ENCODE measurements around the gene VDAC2.
"Not testable (repeated sequence)": the region's sequence is repeated elsewhere in the genome, so short reads cannot be mapped to it uniquely, and the experiment has no call there.

The VDAC2 gene, protein sequence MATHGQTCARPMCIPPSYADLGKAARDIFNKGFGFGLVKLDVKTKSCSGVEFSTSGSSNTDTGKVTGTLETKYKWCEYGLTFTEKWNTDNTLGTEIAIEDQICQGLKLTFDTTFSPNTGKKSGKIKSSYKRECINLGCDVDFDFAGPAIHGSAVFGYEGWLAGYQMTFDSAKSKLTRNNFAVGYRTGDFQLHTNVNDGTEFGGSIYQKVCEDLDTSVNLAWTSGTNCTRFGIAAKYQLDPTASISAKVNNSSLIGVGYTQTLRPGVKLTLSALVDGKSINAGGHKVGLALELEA

DNA sequence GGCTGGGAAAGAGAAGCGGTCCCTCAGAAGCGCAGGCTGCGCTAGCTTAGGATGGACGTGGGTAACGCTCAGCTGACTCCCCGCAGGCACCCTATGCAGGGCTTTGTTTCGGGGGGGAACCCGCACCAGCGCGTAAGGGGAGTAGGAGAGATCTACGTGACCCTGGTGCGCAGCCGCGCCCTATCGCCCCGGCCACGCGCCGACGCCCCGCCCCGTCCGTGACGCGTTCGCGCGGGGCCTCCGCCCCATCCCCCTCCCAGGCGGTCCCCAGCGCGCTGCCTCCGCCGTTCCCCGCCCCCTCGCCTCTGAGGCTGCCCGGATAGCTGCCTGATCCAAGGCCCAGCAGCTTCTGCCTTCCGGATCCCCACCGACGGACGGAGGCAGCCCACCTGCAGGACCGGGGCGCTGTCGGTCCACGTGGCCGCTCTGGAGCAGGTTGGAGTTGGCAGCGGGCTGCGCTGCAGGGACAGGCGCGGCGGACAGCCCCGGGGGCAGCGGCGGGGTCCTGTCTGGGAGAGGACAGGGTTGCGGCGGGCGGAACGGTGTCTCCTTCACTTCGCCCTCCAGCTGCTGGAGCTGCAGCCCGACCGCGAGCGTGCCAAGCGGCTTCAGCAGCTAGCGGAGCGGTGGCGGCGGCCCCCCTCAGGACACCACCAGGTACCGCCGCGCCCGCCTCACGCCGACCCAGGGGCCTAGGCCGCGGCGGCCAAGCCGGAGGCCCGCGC, at the start of gene VDAC2:
Gene VDAC2 (plus strand): TSS at position 515 of the 725 bp plus-strand sequence. CDS start 363 bp downstream, outside the sequence.
- DNase-seq (ENCODE audit: low read depth in 2 of 2) = peak; percentile 91 to 92

DNA sequence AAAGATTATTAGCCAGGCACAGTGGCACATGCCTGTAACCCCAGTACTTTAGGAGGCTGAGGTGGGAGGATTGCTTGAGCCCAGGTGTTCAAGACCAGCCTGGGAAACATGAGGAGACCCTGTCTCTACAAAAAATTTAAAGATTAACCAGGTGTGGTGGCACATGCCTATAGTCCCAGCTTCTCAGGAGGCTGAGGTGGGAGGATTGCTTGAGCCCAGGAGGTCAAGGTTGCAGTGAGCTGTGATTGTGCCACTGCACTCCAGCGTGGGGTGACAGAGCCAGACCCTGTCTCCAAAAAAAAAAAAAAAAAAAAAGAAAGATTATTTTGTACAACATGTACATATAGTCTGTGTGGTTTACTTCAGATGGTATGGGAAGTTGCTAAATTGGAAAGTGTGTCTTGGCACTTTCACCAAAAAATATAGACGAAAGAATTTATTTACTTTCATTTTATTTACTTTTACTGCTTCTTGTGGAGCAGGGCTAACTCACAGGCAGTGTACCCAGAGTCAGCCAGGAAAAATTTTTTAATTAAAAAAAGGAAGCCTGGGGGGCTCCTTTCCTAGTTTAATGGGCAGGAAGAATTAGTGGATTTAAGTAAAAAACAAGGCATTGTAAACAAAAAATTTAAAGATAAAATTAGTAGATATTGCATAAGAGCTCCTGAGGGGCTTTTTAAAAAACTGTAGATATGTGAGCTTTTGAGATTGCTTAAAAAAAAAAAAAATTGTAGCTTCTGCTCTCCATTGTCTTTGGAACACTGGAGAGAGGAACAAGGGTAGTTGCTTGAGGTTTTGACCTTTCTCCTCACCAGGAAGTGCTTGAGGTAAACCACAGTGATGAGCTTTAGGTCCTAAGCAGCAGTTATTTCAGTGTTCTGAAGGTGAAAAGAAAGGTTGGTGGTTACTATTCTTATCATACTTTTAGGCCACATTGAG, 44.6 kb upstream of the VDAC2 start:
- DNase-seq (ENCODE audit: low read depth in 2 of 2) = no peak

DNA sequence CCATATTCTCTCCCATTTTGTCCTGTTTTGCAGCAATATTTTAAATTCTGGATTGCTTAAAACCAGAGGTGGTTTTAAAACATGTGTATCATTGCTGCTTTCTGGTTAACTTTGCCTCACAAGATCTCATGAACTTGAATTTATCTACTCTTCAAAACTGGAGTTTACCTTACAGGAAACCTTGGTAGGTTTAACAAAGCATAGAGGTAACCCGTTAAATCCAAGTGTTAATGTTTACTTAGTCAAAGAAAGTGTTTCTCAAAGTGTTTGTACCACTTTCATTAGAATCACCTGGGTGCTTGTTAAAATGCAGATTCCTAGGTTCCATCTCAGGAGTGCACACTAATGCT, 44.0 kb upstream of the VDAC2 start:
- no peak for DNase-seq (ENCODE audit: low read depth in 2 of 2)

DNA sequence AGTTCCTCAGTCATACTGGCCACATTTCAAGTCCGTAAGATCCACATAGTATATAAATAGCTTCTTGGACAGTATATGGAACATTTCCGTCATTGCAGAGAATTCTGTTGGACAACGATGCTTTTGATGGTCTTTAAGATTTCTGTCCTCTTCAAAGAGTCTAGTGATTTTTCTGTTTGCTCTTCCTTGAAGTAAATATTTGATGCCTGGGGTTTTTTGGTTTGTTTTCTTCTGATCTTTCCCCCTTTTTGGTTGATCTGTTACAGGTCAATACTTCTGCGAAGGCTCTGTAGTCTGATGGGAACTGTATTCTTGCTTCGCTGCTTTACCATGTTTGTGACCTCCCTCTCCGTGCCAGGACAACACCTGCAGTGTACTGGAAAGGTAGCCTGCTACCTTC, 42.3 kb upstream of the VDAC2 start:
- DNase-seq (ENCODE audit: low read depth in 2 of 2) = no peak

DNA sequence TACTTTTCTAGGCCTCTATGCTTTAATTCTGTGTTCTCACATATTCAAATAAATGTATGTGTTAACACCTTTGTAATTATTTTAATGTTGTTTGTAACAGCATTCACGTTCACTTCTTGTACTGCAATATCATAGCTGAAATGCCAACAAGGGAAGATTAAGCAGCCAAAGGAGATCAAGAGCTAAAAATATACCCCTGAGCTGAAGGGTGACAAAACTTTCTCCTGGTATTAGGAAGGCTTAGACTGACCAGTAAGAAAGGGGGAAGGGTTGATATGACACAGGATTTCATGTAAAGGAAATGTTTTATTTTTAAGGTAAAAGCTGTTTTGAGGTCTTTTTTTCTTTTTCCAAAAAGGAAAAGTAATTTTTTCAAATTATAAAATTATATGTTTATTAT, 40.4 kb upstream of the VDAC2 start:
- DNase-seq (ENCODE audit: low read depth in 2 of 2) = no peak

DNA sequence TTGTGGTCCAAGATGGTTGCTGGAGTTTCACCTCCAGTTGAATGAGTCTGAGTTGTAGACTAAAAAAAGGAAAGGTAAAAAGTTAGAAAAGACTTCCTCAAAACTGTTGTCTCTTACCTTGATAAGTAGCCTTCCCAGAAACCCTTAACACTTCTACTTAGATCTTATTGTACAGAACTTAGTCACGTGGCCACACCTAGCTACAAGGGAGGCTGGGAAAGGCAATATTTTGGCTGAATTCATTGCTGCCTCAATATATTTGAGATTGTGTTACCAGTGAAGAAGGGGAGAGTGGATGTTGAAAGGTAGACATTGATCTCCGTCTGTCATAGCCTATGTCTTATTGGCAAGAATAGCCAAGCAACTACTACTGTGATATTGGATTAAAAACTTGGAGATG, 35.5 kb upstream of the VDAC2 start:
- DNase-seq (ENCODE audit: low read depth in 2 of 2) = no peak

DNA sequence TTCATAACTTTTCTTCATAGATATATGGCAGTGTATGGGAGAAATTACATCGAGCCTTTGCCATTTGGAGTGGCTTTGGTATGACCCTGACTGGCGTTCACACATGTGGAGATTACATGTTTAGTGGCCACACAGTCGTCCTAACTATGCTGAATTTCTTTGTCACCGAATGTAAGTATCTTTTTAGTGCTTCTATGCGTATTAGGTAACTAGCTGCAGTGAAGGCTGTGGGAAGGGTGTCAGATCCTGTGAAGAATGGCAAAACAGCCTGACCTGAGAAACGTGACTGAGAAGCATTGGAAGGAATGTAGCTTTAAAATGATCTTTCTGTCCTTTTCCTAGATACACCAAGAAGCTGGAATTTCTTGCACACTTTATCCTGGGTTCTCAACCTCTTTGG, 34.5 kb upstream of the VDAC2 start:
- no peak for DNase-seq (ENCODE audit: low read depth in 2 of 2)

DNA sequence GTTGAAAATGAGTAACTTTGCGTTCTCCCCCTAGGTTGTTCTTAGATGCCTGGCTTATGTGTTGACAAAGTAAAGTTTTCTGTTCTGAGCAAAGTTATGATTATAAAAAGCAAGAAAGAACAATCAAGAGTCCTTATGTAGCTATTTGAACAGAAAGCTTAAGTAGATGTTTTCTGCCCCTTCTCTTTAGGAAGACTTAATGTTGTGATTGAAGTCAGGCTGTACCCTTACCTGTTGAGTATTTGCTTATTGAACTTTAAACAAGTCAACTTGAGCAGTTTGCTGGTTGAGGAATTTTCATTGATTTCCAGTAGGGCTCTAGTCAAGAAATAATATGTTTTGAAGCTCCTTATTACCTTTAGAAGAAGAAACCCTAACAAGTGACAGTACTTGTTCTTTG, 33.9 kb upstream of the VDAC2 start:
- DNase-seq (ENCODE audit: low read depth in 2 of 2) = no peak

DNA sequence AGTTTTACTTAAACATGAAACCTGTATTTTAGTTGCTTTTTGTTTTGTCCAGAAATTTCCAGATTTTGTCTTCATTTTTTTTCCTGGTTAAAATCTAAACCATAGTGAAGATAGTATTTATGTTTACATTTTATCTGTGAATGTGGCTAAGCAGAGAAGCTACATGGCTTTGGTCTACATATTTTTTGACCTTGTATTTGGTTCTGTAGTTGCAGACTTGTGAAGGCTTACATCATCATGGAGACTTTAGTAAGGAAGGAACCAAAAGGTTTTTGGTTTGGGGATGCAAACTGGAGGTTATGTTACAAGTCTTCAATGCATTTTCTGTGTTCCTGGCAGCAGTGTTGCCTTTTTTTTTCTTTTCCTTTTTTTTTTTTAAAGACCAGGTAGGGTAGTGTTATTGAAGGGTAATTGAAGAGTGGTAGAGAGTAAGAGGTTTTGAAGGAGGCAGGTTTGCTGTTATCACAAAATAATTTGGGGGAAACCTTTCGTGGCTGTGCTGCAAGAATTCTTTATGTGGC, 30.9 kb upstream of the VDAC2 start:
- DNase-seq (ENCODE audit: low read depth in 2 of 2) = no peak

DNA sequence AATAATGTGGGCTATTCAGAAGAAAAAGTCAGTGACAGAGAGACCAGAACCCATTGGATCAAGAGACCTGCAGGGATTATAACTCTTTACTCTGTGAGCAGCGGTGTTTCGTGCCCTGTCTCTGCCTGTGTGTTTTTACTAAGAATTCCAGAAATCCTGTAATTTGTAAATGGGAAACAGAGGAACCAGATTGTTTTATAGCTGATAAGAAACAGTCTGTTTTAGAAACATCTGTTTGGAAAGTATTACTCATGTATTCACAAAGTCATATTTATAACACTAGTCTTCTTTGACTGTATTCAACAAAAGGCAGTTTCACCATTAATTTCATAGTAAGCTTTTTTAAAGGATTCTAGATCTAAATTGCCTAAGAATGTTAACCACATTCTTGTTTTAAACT, 30.0 kb upstream of the VDAC2 start:
- no peak for DNase-seq (ENCODE audit: low read depth in 2 of 2)

DNA sequence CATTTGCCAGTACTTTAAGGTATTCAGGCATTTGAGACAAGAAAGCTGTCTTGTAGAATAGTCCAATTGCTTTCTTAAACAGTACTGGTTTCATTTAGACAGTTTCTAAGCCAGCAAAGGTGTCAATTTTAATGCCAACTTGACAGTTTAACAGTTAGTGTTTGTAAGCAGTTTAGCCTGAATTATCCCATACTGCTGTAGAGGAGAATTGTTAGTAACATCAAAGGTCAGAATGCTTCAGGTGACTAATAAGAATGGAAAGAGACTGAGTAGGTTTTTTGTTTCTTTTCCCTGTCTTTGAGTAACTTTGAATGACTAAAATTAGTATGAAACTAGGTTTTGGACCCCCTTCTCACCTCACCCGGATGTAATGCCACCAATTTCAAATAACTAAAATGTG, 29.5 kb upstream of the VDAC2 start:
- no peak for DNase-seq (ENCODE audit: low read depth in 2 of 2)

DNA sequence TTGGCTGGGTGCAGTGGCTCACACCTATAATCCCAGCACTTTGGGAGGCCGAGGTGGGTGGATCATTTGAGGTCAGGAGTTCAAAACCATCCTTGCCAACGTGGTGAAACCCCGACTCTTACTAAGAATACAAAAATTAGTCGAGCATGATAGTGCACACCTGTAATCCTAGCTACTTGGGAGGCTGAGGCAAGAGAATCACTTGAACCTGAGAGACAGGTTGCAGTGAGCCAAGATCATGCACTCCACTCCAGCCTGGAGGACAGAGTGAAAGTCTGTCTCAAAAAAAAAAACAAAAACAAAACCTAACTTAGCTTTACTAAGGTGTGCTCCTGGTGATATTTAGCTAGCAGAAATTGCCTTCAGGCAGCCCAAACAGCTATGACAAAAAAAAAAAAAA, 24.3 kb upstream of the VDAC2 start:
- no peak for DNase-seq (ENCODE audit: low read depth in 2 of 2)

DNA sequence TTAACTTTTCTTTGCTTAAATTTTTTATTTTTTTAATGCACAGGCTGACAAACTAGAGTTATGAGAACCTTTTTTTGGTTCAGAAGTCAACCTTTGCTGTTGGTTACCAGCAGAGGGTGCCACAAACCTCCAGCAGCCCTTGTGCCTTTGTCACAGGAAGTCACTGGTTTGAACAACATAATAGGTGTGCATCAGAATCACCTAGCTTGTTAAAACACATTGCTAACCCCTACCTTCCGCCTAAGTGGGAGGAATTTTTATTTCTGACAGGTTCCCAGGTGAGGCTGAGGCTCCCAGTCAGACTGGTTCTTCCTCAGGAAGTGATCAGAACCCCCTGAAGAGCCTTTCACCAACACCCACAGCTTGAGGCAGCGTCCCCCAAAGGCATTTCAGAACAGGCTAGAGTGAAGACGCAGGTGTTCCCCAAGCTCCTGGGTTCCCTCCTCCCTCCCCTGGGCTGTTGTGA, 22.6 kb upstream of the VDAC2 start:
- DNase-seq (ENCODE audit: low read depth in 2 of 2) = peak; percentile 36 to 50

DNA sequence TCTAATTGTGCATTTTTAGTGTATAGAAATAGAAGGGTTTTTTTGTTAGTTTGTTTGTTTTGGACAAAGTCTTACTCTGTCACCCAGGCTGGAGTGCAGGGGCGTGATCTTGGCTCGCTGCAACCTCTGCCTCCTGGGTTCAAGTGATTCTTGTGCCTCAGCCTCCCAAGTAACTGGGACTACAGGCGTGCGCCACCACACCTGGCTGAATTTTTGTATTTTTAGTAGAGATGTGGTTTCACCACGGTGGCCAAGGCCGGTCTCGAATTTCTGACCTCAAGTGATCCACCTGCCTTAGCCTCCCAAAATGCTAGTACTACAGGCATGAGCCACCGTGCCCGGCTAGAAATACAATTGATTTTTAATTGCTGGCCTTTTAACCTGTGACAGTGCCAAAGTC, 22.1 kb upstream of the VDAC2 start:
- DNase-seq (ENCODE audit: low read depth in 2 of 2) = not testable (repeated sequence)

DNA sequence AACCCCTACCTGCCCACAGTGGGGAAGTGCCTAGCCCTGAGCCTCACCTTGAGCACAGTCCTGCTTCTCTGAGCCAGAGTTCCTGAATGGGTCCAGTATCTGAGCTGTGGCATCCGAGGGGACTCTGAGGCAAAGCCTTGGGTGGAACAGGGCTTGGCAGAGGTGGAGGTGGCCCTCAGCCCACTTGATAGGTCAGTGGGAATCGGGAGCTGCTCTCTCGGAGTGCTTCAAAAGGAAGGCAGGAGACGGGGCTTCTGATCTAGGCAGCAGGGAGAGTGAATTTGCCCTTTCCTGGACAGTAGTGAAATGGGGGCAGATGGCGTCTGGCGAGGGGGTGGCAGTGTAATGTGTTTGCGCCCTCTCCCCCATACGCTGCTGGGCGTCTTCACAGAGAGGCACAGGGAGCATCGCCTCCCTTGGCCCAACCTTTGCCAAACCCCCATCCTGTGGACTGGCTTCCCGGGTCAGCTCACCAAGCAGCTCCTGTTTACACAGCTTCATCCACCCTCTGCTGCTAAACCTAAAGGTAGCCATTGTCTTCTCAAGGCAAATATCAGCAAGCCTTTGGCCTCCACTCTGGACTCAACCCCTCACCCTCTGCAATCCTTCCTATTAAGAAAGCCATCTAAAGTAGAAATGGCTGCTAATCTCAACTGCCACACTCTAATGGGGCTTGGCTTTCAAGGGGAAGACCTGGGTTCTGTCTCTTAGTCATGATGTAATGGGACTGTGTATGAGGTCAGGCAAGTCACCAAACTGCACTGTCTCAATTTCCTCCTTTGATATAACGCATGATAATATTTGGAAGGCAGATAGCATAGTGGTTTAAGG, 21.1 kb upstream of the VDAC2 start:
- no peak for DNase-seq (ENCODE audit: low read depth in 2 of 2)

DNA sequence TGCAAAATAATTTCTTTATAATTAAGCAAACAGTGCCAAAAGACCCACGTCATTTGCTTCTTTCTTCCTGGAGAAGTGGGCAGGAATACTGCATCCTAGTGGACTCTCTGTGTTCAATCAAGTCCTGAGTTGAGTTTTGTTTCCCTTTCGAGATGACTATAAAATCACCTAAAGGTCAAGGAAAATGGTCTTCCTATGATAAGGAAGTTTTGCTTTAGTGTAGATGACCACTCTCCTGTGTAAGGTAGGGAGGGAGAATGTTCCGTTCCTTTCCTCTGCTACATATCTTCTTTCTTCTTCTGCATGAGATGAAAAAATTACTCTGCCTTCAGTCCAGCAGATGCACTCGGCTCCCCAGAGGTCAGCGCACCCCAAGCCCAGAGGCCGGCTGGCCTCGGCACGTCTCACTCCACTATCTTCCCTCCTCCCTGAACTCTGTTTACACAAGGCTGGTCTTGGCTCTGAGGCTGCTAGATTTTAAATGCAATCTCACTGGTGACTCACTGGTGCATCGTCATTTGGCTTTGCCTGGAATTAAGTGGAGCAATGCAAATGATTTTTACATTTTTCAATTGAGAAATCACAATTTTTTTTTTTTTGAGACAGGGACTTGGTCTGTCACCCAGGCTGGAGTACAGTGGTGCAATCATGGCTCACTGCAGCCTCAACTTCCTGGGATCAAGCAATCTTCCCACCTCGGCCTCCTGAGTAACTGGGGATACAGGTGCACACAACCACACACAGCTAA, 18.6 kb upstream of the VDAC2 start:
- DNase-seq (ENCODE audit: low read depth in 2 of 2) = no peak

DNA sequence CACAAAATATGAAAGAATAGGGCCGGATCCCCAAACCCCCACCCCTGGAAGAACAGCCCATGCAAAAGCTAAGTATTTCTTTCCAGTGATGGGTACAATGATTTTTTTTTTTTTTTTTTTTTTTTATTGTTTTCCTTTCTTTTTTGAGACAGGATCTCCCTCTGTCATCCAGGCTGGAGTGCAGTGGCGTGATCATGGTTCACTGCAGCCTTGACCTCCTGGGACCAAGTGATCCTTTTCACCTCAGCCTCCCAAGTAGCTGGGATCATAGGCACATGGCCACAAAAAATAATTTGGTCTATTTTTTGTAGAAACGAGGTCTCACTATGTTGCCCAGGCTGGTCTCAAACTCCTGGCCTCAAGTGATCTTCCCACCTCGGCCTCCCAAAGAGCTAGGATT, 16.0 kb upstream of the VDAC2 start:
- DNase-seq (ENCODE audit: low read depth in 2 of 2) = not testable (repeated sequence)

DNA sequence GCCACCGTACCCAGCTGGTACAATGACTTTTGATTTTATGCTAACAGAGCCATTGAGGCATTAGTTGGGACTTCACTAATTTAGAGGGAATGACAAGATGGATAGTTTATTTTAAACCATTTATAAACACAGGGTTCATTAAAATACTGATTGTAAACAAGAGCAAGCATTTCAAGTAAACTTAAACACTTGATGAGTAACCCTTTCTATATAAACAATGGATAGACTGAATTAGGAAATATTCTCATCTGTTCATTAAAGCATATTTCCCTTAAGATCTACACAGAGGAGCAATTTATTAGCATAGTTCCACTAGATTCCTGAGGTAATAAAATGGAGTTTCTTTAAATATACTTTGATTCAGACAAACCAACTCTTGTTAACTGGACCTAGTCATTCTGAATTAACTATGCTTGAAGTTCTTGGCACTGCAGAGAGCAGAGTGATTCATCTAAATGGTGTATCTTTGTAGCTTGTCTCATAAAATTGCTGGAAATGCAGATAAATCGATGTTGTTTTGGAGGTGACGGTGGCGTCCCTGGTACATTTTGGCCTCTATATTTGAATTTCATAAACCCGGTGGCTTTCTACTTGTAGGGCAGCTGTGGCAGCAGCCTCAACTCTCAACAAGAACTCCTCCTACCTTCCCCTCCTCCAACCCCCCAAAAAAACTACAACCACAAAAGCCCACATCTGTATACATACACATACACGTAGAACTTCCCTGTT, 15.4 kb upstream of the VDAC2 start:
- DNase-seq (ENCODE audit: low read depth in 2 of 2) = no peak

DNA sequence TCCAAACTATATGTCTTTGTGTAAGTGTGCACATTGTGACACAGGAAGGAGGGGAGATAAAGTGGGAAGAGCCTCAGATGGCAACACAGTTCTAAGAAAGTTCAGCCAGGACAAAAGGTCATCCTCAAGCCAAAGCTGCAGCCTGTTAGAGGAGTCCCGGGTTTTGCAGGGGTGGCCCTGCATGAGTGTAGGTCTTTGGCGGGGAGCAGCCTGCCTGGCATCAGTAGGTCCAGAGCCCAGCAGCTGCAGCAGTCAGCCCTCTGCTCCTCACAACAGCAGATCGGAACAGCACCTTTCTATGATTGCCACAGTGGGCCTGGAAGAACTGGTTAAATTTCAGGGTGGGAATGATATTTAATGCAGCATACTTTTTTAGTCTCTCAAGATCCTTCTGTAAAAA, 13.5 kb upstream of the VDAC2 start:
- DNase-seq (ENCODE audit: low read depth in 2 of 2) = no peak

DNA sequence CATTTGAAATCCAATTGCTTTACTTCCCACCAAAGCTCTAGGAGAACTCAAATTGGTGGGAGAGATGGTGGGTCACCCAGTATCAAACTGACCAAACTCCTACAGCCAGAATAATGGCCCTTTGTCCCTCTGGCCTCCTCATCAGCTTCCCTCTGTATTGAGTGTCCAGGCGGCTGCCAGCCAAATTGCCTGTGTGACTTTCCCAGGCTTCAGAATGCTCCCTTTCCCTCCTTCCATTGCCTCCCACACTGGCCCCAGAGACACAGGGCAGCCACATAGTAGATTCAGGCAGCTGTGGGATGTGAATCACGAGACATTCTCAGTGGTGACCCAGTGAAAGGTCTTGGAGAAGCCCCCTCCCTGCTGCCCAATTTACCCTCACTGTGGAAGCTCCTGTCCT, 12.7 kb upstream of the VDAC2 start:
- no peak for DNase-seq (ENCODE audit: low read depth in 2 of 2)

Data from stimulated activated CD8-positive, alpha-beta memory T cell treated with anti-CD3 and anti-CD28 coated beads, Interleukin-7, amount 100 ng/mL, for 1 hour (primary cell).